CD4-positive, alpha-beta T cell (primary cell): ENCODE measurements around the gene CPNE4. TPM values are rescaled to one million over a fixed set of nuclear protein-coding genes. Genes with fewer than 3 reads are reported as not detected.
A peak's percentile ranks its signal among the peaks of the same experiment; 100 is the strongest.

Source experiments
- ATAC-seq: fragments of 200-7000 bp; cut with Tn5 transposase; one replicate; pipeline ENCODE4 v1.10.0; 2022; ENCODE audit warnings: mild to moderate bottlenecking; ENCODE audit not compliant: poor library complexity
- CTCF ChIA-PET: fragments of 350-600 bp; sonication (Branson Sonifier 250); formaldehyde crosslinking; loops from one replicate; lab custom pipeline; 2021; ENCODE audit warnings: antibody characterized with exemption, inconsistent platforms; lab: Charles Lee
- POLR2A ChIA-PET: fragments of 350-600 bp; sonication (Branson Sonifier 250); formaldehyde crosslinking; loops from one replicate; lab custom pipeline; 2021; ENCODE audit warnings: antibody characterized with exemption, inconsistent platforms; lab: Charles Lee
- DNase-seq, 14 experiments: peaks; one replicate each; pipeline ENCODE4 v3.0.0-alpha.2; 2013 to 2020; ENCODE audit warnings: mixed read lengths in 2 of 14
- H3K27ac ChIP-seq, 2 donors: one replicate each; pipeline versions ENCODE4 v1.5.1 to v1.7.0; 2013; ENCODE audit warnings: low read length in 2 of 2, low read depth in 1 of 2, mild to moderate bottlenecking in 1 of 2
- H3K27me3 ChIP-seq, 2 experiments: 1 replicate in 1 of 2; 2 replicates in 1 of 2; pipeline versions ENCODE4 v1.6.1 to v1.7.0; 2013; ENCODE audit warnings: low read length in 2 of 2, control low read depth in 1 of 2, mild to moderate bottlenecking in 1 of 2, moderate library complexity in 1 of 2; ENCODE audit not compliant: insufficient read depth in 2 of 2, control insufficient read depth in 1 of 2
- H3K36me3 ChIP-seq: one replicate; pipeline ENCODE4 v1.6.1; 2013; ENCODE audit warnings: low read length, control low read depth; ENCODE audit not compliant: insufficient read depth
- H3K4me1 ChIP-seq: one replicate; pipeline ENCODE4 v1.6.1; 2013; ENCODE audit warnings: low read length, control low read depth; ENCODE audit not compliant: insufficient read depth
- H3K4me3 ChIP-seq: one replicate; pipeline ENCODE4 v1.5.1; 2013; ENCODE audit warnings: mild to moderate bottlenecking, low read length, moderate library complexity
- H3K9me3 ChIP-seq, 2 experiments: 1 replicate in 1 of 2; 2 replicates in 1 of 2; pipeline versions ENCODE4 v1.6.1 to v1.7.0; 2013; ENCODE audit warnings: low read length in 2 of 2, mild to moderate bottlenecking in 2 of 2, control low read depth in 1 of 2, moderate library complexity in 1 of 2; ENCODE audit not compliant: control insufficient read depth in 1 of 2, insufficient read depth in 1 of 2
- H3K27ac Mint-ChIP-seq: one replicate; pipeline ENCODE4 v1.8.0; 2020; ENCODE audit warnings: mixed read lengths
- H3K27me3 Mint-ChIP-seq: one replicate; pipeline ENCODE4 v1.8.0; 2021; ENCODE audit warnings: mixed read lengths
- H3K36me3 Mint-ChIP-seq: one replicate; pipeline ENCODE4 v1.8.0; 2021; ENCODE audit warnings: low read depth, mixed read lengths
- H3K4me1 Mint-ChIP-seq: one replicate; pipeline ENCODE4 v1.8.0; 2021; ENCODE audit warnings: low read depth, mixed read lengths
- H3K4me3 Mint-ChIP-seq: one replicate; pipeline ENCODE4 v1.8.0; 2020; ENCODE audit warnings: mild to moderate bottlenecking, mixed read lengths
- H3K9me3 Mint-ChIP-seq: one replicate; pipeline ENCODE4 v1.8.0; 2020; ENCODE audit warnings: mixed read lengths
- CTCF ChIP-seq: fragments of 200-600 bp; IDR thresholded peaks from one replicate; pipeline ENCODE4 v1.8.0; 2022; ENCODE audit warnings: antibody characterized with exemption, mild to moderate bottlenecking
- intact Hi-C, 2 experiments: fragments of 100-400 bp; cut with DNase I in 1 of 2; cut with micrococcal nuclease in 1 of 2; formaldehyde crosslinking; loops; one replicate each; pipeline versions ENCODE4 v1.15.1 to v1.9.0; 2023 to 2025; cut with DNase I, micrococcal nuclease
- total RNA-seq, 174 experiments: library from RNA in 2 of 174; stranded (reverse) in 2 of 174; gene quantifications; one replicate each; pipeline ENCODE4 v1.2.3 and lab custom pipeline; 2021 to 2026

Gene CPNE4
- total RNA-seq, 2 experiments from 2014 or later, result not detected

- H3K4me1 Mint-ChIP-seq, result no peaks in the 10 kb centered on the region
- no peak overlapping the region for H3K4me3 ChIP-seq
- CTCF ChIA-PET, result no interaction called here
- peaks cover 0 to 10% of the 10 kb centered on the region in 2 experiments for H3K9me3 ChIP-seq
- no peaks in the 10 kb centered on the region for H3K27me3 Mint-ChIP-seq
- H3K27me3 ChIP-seq, result no peaks in the 10 kb centered on the region
- no peak for TF ChIP-seq CTCF
- POLR2A ChIA-PET, result no interaction called here
- intact Hi-C loops, result no loop called here
- DNase-seq (no peak), ATAC-seq (no peak)
- H3K36me3 Mint-ChIP-seq, result no peaks in the 10 kb centered on the region
- no peak overlapping the region for H3K27ac ChIP-seq
- no peak overlapping the region for H3K4me3 Mint-ChIP-seq
- peaks cover 9% of the 10 kb centered on the region for H3K9me3 Mint-ChIP-seq
- no peak overlapping the region for H3K27ac Mint-ChIP-seq
- no peaks in the 10 kb centered on the region for H3K4me1 ChIP-seq
- H3K36me3 ChIP-seq, result no peaks in the 10 kb centered on the region
These were observed 71.8 kb downstream of the CPNE4 start for GRCh38 chr3:131962982-131963381.

- H3K27me3 ChIP-seq, result no peaks in the 10 kb centered on the region
- H3K4me3 ChIP-seq, result no peak overlapping the region
- Mint-ChIP-seq H3K27ac (no peak overlapping the region), H3K4me1 (no peaks in the 10 kb centered on the region), H3K36me3 (no peaks in the 10 kb centered on the region), H3K27me3 (peaks cover 5% of the 10 kb centered on the region), H3K9me3 (peaks cover 4% of the 10 kb centered on the region), H3K4me3 (no peak overlapping the region)
- CTCF ChIA-PET, result no interaction called here
- DNase-seq (peak in 2 of 14 experiments; percentile 31 to 36), ATAC-seq (no peak)
- POLR2A ChIA-PET, result no interaction called here
- TF ChIP-seq CTCF, result no peak
- H3K4me1 ChIP-seq, result no peaks in the 10 kb centered on the region
- peaks cover 0 to 10% of the 10 kb centered on the region in 2 experiments for H3K9me3 ChIP-seq
- no peak overlapping the region for H3K27ac ChIP-seq
- H3K36me3 ChIP-seq, result no peaks in the 10 kb centered on the region
- intact Hi-C loops, result no loop called here
These were observed 74.5 kb downstream of the CPNE4 start for GRCh38 chr3:131960324-131960723.

- TF ChIP-seq CTCF, result no peak
- intact Hi-C loops, result no loop called here
- H3K9me3 Mint-ChIP-seq, result peaks cover 4% of the 10 kb centered on the region
These were observed 76.8 kb downstream of the CPNE4 start for GRCh38 chr3:131957980-131958379.

More at GRCh38 chr3:131957980-131958379, 76.8 kb downstream of the CPNE4 start:
- no peak for ATAC-seq
- POLR2A ChIA-PET, result no interaction called here
- Histone ChIP-seq H3K4me1 (no peaks in the 10 kb centered on the region), H3K36me3 (no peaks in the 10 kb centered on the region), H3K27ac (no peak overlapping the region), H3K27me3 (no peaks in the 10 kb centered on the region), H3K4me3 (no peak overlapping the region), H3K9me3 (peaks cover 0 to under 1% of the 10 kb centered on the region in 2 experiments)
- CTCF ChIA-PET, result interaction anchor here (0.7 kb wide), 1 partner anchor 91 kb away, joined by 3 read pairs; no protein-coding TSS in a partner anchor
- Mint-ChIP-seq H3K4me3 (no peak overlapping the region), H3K27ac (no peak overlapping the region), H3K4me1 (no peaks in the 10 kb centered on the region), H3K27me3 (peaks cover 5% of the 10 kb centered on the region), H3K36me3 (no peaks in the 10 kb centered on the region)
- DNase-seq, result no peak
